ENCODE results near the gene FZD8. TPM values are rescaled to one million over a fixed set of nuclear protein-coding genes. Genes with fewer than 3 reads are reported as not detected.

The FZD8 gene
- total RNA-seq, 4 donors from 2014 or later: 9.2 to 16.5 (median 10.4) TPM

- no peak overlapping the region for H3K4me3 ChIP-seq
Observed at GRCh38 chr10:35667270-35667889, 25.3 kb upstream of the FZD8 start.

GRCh38 chr10:35661236-35661635 lies 19.1 kb upstream of the FZD8 start:
- H3K4me3 ChIP-seq: no peak overlapping the region
- no peaks in the 10 kb centered on the region for H3K4me1 ChIP-seq
- no peak overlapping the region for H3K27ac ChIP-seq
- no peak for DNase-seq (ENCODE audit: low spot score in 2 of 2)
- WGBS, 2 donors: 76 to 80% methylated on average over 2 of the region's 2 CpGs
- H3K9me3 ChIP-seq: no peaks in the 10 kb centered on the region
- H3K27me3 ChIP-seq: no peaks in the 10 kb centered on the region
- TF ChIP-seq CTCF (IDR thresholded peaks at IDR 0.05): no peak
- no peak for TF ChIP-seq EP300 (IDR thresholded peaks at IDR 0.05)
- no peaks in the 10 kb centered on the region for H3K36me3 ChIP-seq

More at GRCh38 chr10:35667270-35667889, 25.3 kb upstream of the FZD8 start:
- Histone ChIP-seq H3K36me3 (no peaks in the 10 kb centered on the region), H3K4me1 (no peaks in the 10 kb centered on the region), H3K27ac (no peak overlapping the region), H3K9me3 (no peaks in the 10 kb centered on the region), H3K27me3 (no peaks in the 10 kb centered on the region)
- DNase-seq (ENCODE audit: low spot score in 2 of 2): no peak
- TF ChIP-seq POLR2A (IDR thresholded peaks at IDR 0.05): no peak
- no peak for TF ChIP-seq EP300 (IDR thresholded peaks at IDR 0.05)
- no peak for TF ChIP-seq CTCF (IDR thresholded peaks at IDR 0.05)
- 87 to 90% methylated on average over 4 of the region's 4 CpGs for WGBS, 2 donors

GRCh38 chr10:35659456-35659855 lies 17.4 kb upstream of the FZD8 start:
- Histone ChIP-seq H3K27me3 (no peaks in the 10 kb centered on the region), H3K9me3 (no peaks in the 10 kb centered on the region), H3K27ac (no peak overlapping the region), H3K4me3 (no peak overlapping the region), H3K4me1 (no peaks in the 10 kb centered on the region), H3K36me3 (no peaks in the 10 kb centered on the region)
- WGBS, 2 donors: 93 to 94% methylated on average over 1 of the region's 1 CpG
- DNase-seq (ENCODE audit: low spot score in 2 of 2): no peak
- TF ChIP-seq CTCF (IDR thresholded peaks at IDR 0.05) (no peak), EP300 (IDR thresholded peaks at IDR 0.05) (no peak), POLR2A (IDR thresholded peaks at IDR 0.05) (no peak)

GRCh38 chr10:35657621-35658020 lies 15.5 kb upstream of the FZD8 start:
- 91 to 95% methylated on average over 5 of the region's 5 CpGs for WGBS, 2 donors
- TF ChIP-seq EP300 (IDR thresholded peaks at IDR 0.05): no peak
- no peak for TF ChIP-seq CTCF (IDR thresholded peaks at IDR 0.05)
- no peak for TF ChIP-seq POLR2A (IDR thresholded peaks at IDR 0.05)
- Histone ChIP-seq H3K27ac (no peak overlapping the region), H3K4me1 (no peaks in the 10 kb centered on the region), H3K4me3 (no peak overlapping the region), H3K36me3 (no peaks in the 10 kb centered on the region), H3K9me3 (no peaks in the 10 kb centered on the region), H3K27me3 (no peaks in the 10 kb centered on the region)
- DNase-seq (ENCODE audit: low spot score in 2 of 2): no peak

GRCh38 chr10:35652824-35653223 lies 10.7 kb upstream of the FZD8 start:
- Histone ChIP-seq H3K4me1 (no peaks in the 10 kb centered on the region), H3K27ac (no peak overlapping the region), H3K36me3 (no peaks in the 10 kb centered on the region), H3K9me3 (no peaks in the 10 kb centered on the region), H3K4me3 (no peak overlapping the region), H3K27me3 (no peaks in the 10 kb centered on the region)
- TF ChIP-seq CTCF (IDR thresholded peaks at IDR 0.05) (no peak), POLR2A (IDR thresholded peaks at IDR 0.05) (no peak), EP300 (IDR thresholded peaks at IDR 0.05) (no peak)
- DNase-seq (ENCODE audit: low spot score in 2 of 2): no peak
- WGBS, 2 donors: 79 to 82% methylated on average over 2 of the region's 2 CpGs
